ENCODE results near the gene THG1L. TPM values are rescaled to one million over a fixed set of nuclear protein-coding genes. Genes with fewer than 3 reads are reported as not detected.

THG1L gene
- total RNA-seq, 4 donors from 2014 or later = 13.2 to 20.3 (median 15.5) TPM

- H3K9me3 ChIP-seq = no peaks in the 10 kb centered on the region
- WGBS, 2 donors (ENCODE audit: low coverage in 1 of 2) = 86 to 89% methylated on average over 8 to 11 of the region's 12 CpGs
- TF ChIP-seq POLR2A (IDR thresholded peaks at IDR 0.05) (no peak), EP300 (IDR thresholded peaks at IDR 0.05) (no peak), CTCF (IDR thresholded peaks at IDR 0.05) (no peak)
- no peak for ATAC-seq
- no peaks in the 10 kb centered on the region for H3K27me3 ChIP-seq
- no peak overlapping the region for H3K27ac ChIP-seq
- H3K4me1 ChIP-seq = peaks cover 0 to 10% (median 3%) of the 10 kb centered on the region in 3 donors
- H3K4me3 ChIP-seq = no peak overlapping the region
- H3K36me3 ChIP-seq = peaks cover 0 to 60% of the 10 kb centered on the region in 2 donors
Observed at GRCh38 chr5:157739388-157740228, 8.4 kb downstream of the THG1L start.

GRCh38 chr5:157740229-157740610, 9.0 kb downstream of the THG1L start:
- no peak for ATAC-seq
- 37 to 54% methylated on average over 3 of the region's 3 CpGs for whole genome bisulfite sequencing, 2 donors (ENCODE audit: low coverage in 1 of 2)
- peaks cover 0 to 53% of the 10 kb centered on the region in 2 donors for H3K36me3 ChIP-seq

GRCh38 chr5:157741131-157741530, 9.9 kb downstream of the THG1L start:
- no peak for TF ChIP-seq CTCF (IDR thresholded peaks at IDR 0.05)
- TF ChIP-seq EP300 (IDR thresholded peaks at IDR 0.05) = no peak
- no peak for TF ChIP-seq POLR2AphosphoS5 (IDR thresholded peaks at IDR 0.05)
- TF ChIP-seq POLR2A (IDR thresholded peaks at IDR 0.05) = no peak
- no peaks in the 10 kb centered on the region for H3K27me3 ChIP-seq
- H3K4me1 ChIP-seq = peaks cover 0 to 26% (median 3%) of the 10 kb centered on the region in 3 donors
- H3K9me3 ChIP-seq = no peaks in the 10 kb centered on the region
- no peak for ATAC-seq
- WGBS, 2 donors (ENCODE audit: low coverage in 1 of 2) = 60 to 62% methylated on average over 4 of the region's 4 CpGs
- no peak overlapping the region for H3K27ac ChIP-seq
- no peak overlapping the region for H3K4me3 ChIP-seq
- H3K36me3 ChIP-seq = peaks cover 0 to 44% of the 10 kb centered on the region in 2 donors

More at GRCh38 chr5:157740229-157740610, 9.0 kb downstream of the THG1L start:
- Histone ChIP-seq H3K4me3 (no peak overlapping the region), H3K4me1 (peaks cover 0 to 16% (median 3%) of the 10 kb centered on the region in 3 donors), H3K9me3 (no peaks in the 10 kb centered on the region), H3K27me3 (no peaks in the 10 kb centered on the region), H3K27ac (no peak overlapping the region)
- TF ChIP-seq EP300 (IDR thresholded peaks at IDR 0.05) = no peak
- peak in 1 of 4 experiments; percentile 42 for TF ChIP-seq CTCF (IDR thresholded peaks at IDR 0.05)

- Histone ChIP-seq H3K36me3 (peaks cover 0 to 22% of the 10 kb centered on the region in 2 donors), H3K27ac (peak within 1 kb of the TSS; percentile 15 to 93 (median 90)), H3K9me3 (no peaks in the 10 kb centered on the region), H3K4me1 (peaks cover 0 to 48% (median 3%) of the 10 kb centered on the region in 3 donors), H3K4me3 (peak within 1 kb of the TSS; percentile 89 to 92), H3K27me3 (no peaks in the 10 kb centered on the region)
- TF ChIP-seq POLR2AphosphoS5 (IDR thresholded peaks at IDR 0.05) (peak; percentile 21), EP300 (IDR thresholded peaks at IDR 0.05) (no peak), CTCF (IDR thresholded peaks at IDR 0.05) (peak; percentile 98 to 100 (median 99)), POLR2A (IDR thresholded peaks at IDR 0.05) (peak; percentile 48 to 65)
- ATAC-seq = peak; percentile 93
- 0 to 5% methylated on average over 1 to 4 of the region's 79 CpGs for WGBS, 2 donors (ENCODE audit: low coverage in 1 of 2)
Observed at GRCh38 chr5:157743163-157744050, 12.2 kb downstream of the THG1L start, which contains the start of gene LSM11. Gene LSM11, plus strand, starts transcription at chr5:157743712. Its CDS starts 39 bp downstream, at chr5:157743751.

Data from gastroesophageal sphincter (tissue), 4 donors.